IMR-90 (cell line): ENCODE data around the gene MTCL3.

Source experiments
- ATAC-seq: fragments of 200-7000 bp; cut with Tn5 transposase; 2 replicates; pipeline ENCODE4 v1.9.1; 2020; ENCODE audit warnings: low read depth, mild to moderate bottlenecking, moderate library complexity
- BruUV-seq: library from RNA; stranded (reverse); fragments of 400-500 nt; replicated peaks from 2 replicates; lab custom pipeline; 2021; lab: Mats Ljungman, UMichigan
- CTCF ChIA-PET: fragments of 300-600 bp; formaldehyde crosslinking; extraction: SDS; loops from one replicate; lab custom pipeline; 2021; ENCODE audit warnings: antibody characterized with exemption; lab: Yijun Ruan, JAX
- POLR2A ChIA-PET: fragments of 300-600 bp; sonication (Branson Sonifier 250); formaldehyde crosslinking; loops from one replicate; lab custom pipeline; 2022; ENCODE audit warnings: antibody characterized with exemption; ENCODE audit not compliant: unreplicated experiment; lab: Charles Lee
- DNase-seq: peaks from one replicate; pipeline ENCODE4 v3.0.0; 2013
- H2AFZ ChIP-seq: replicated peaks from 2 replicates; pipeline ENCODE3; 2013; ENCODE audit warnings: low read length, mild to moderate bottlenecking; ENCODE audit not compliant: poor library complexity
- H2AK5ac ChIP-seq: 2 replicates; pipeline ENCODE4 v1.6.1; 2013; ENCODE audit warnings: low read depth, low read length, inconsistent platforms
- H2AK9ac ChIP-seq: replicated peaks from 2 replicates; pipeline ENCODE3; 2013; ENCODE audit warnings: mild to moderate bottlenecking, low read depth, low read length, moderate library complexity; ENCODE audit not compliant: poor library complexity
- H2BK120ac ChIP-seq: 2 replicates; pipeline ENCODE4 v1.6.1; 2013; ENCODE audit warnings: low read depth, low read length, inconsistent platforms
- H2BK15ac ChIP-seq: 3 replicates; pipeline ENCODE4 v1.6.1; 2013; ENCODE audit warnings: low read depth, low read length, inconsistent platforms
- H2BK20ac ChIP-seq: 2 replicates; pipeline ENCODE4 v1.6.1; 2013; ENCODE audit warnings: low read depth, mild to moderate bottlenecking, inconsistent platforms, low read length, moderate library complexity
- H2BK5ac ChIP-seq: 2 replicates; pipeline ENCODE4 v1.6.1; 2013; ENCODE audit warnings: mild to moderate bottlenecking, low read depth, low read length, inconsistent platforms; ENCODE audit not compliant: poor library complexity, severe bottlenecking
- H3K14ac ChIP-seq: replicated peaks from 2 replicates; pipeline ENCODE4 v1.6.1; 2013; ENCODE audit warnings: low read depth, low read length, inconsistent platforms
- H3K18ac ChIP-seq: 2 replicates; pipeline ENCODE4 v1.6.1; 2013; ENCODE audit warnings: low read depth, low read length, control low read depth
- H3K23ac ChIP-seq: 2 replicates; pipeline ENCODE4 v1.6.1; 2013; ENCODE audit warnings: low read depth, low read length, inconsistent platforms
- H3K27ac ChIP-seq: 2 replicates; pipeline ENCODE4 v1.5.1; 2013; ENCODE audit warnings: mild to moderate bottlenecking, control low read depth, low read length; ENCODE audit not compliant: insufficient read depth
- H3K27me3 ChIP-seq: 2 replicates; pipeline ENCODE4 v1.6.1; 2013; ENCODE audit warnings: low read length; ENCODE audit not compliant: control insufficient read depth, insufficient read depth
- H3K36me3 ChIP-seq: 2 replicates; pipeline ENCODE4 v1.6.1; 2013; ENCODE audit warnings: low read length, mixed read lengths; ENCODE audit not compliant: control insufficient read depth, insufficient read depth
- H3K4ac ChIP-seq: 2 replicates; pipeline ENCODE4 v1.6.1; 2013; ENCODE audit warnings: low read depth, low read length, inconsistent platforms
- H3K4me1 ChIP-seq: 2 replicates; pipeline ENCODE4 v1.6.1; 2013; ENCODE audit warnings: low read length, mixed read lengths; ENCODE audit not compliant: control insufficient read depth, insufficient read depth
- H3K4me2 ChIP-seq: 2 replicates; pipeline ENCODE4 v1.6.1; 2013; ENCODE audit warnings: low read depth, mild to moderate bottlenecking, control low read depth, low read length, moderate library complexity
- H3K4me3 ChIP-seq: 2 replicates; pipeline ENCODE4 v1.5.1; 2013; ENCODE audit warnings: low read depth, mild to moderate bottlenecking, control low read depth, low read length, moderate library complexity; ENCODE audit not compliant: insufficient read depth
- H3K56ac ChIP-seq: 2 replicates; pipeline ENCODE4 v1.6.1; 2013; ENCODE audit warnings: low read length, inconsistent platforms; ENCODE audit not compliant: insufficient read depth; ENCODE audit errors: extremely low read depth
- H3K79me1 ChIP-seq, 2 experiments: 2 replicates each; pipeline ENCODE4 v1.6.1; 2013; ENCODE audit warnings: low read length in 2 of 2, inconsistent platforms in 1 of 2, low read depth in 1 of 2
- H3K9ac ChIP-seq: 2 replicates; pipeline ENCODE4 v1.6.1; 2013; ENCODE audit warnings: low read depth, low read length, control low read depth
- H3K9me1 ChIP-seq: 2 replicates; pipeline ENCODE4 v1.6.1; 2013; ENCODE audit warnings: low read length, inconsistent platforms; ENCODE audit not compliant: insufficient read depth
- H3K9me3 ChIP-seq: 2 replicates; pipeline ENCODE4 v1.6.1; 2013; ENCODE audit warnings: low read length; ENCODE audit not compliant: control insufficient read depth, insufficient read depth
- H4K20me1 ChIP-seq: 2 replicates; pipeline ENCODE4 v1.6.1; 2013; ENCODE audit warnings: low read length, inconsistent platforms; ENCODE audit not compliant: insufficient read depth
- H4K5ac ChIP-seq: 2 replicates; pipeline ENCODE4 v1.6.1; 2013; ENCODE audit warnings: mild to moderate bottlenecking, low read depth, low read length, control low read depth
- H4K8ac ChIP-seq, 2 experiments: 2 replicates each; pipeline ENCODE4 v1.6.1; 2013; ENCODE audit warnings: low read depth in 2 of 2, low read length in 2 of 2, control low read depth in 1 of 2, inconsistent platforms in 1 of 2
- H4K91ac ChIP-seq: 2 replicates; pipeline ENCODE4 v1.6.1; 2013; ENCODE audit warnings: low read depth, low read length, inconsistent platforms; ENCODE audit not compliant: insufficient read depth
- CHD1 ChIP-seq: IDR thresholded peaks from 2 replicates; pipeline ENCODE4 v1.6.1; 2012; ENCODE audit warnings: low read depth, low read length, improper control_type of control experiment
- FOS ChIP-seq: fragments of 150-350 bp; IDR thresholded peaks from 2 replicates; pipeline ENCODE4 v1.6.1; 2016; ENCODE audit warnings: low read depth, low read length
- MAZ ChIP-seq: IDR thresholded peaks from 2 replicates; pipeline ENCODE4 v1.6.1; 2012; ENCODE audit warnings: low read depth, mild to moderate bottlenecking, low read length, improper control_type of control experiment, moderate library complexity, borderline replicate concordance
- MXI1 ChIP-seq: IDR thresholded peaks from 2 replicates; pipeline ENCODE4 v1.6.1; 2012; ENCODE audit warnings: low read depth, mild to moderate bottlenecking, low read length, moderate library complexity, borderline replicate concordance
- RAD21 ChIP-seq: IDR thresholded peaks from 2 replicates; pipeline ENCODE4 v1.6.1; 2012; ENCODE audit warnings: low read length, improper control_type of control experiment
- RCOR1 ChIP-seq: IDR thresholded peaks from 2 replicates; pipeline ENCODE4 v1.6.1; 2012; ENCODE audit warnings: mild to moderate bottlenecking, low read length, improper control_type of control experiment; ENCODE audit not compliant: insufficient replicate concordance
- RFX5 ChIP-seq: IDR thresholded peaks from 2 replicates; pipeline ENCODE4 v1.8.0; 2012; ENCODE audit warnings: low read depth, mild to moderate bottlenecking, low read length, moderate library complexity
- SMC3 ChIP-seq: fragments of 150-350 bp; IDR thresholded peaks from 2 replicates; pipeline ENCODE4 v1.6.1; 2016; ENCODE audit warnings: low read depth, mild to moderate bottlenecking, antibody characterized with exemption, low read length, moderate library complexity
- WGBS, 2 experiments: methylation state at CpG; one replicate each; pipeline versions ENCODE4 v1.1.5 to v1.1.7; 2013; ENCODE audit warnings: missing lambda C conversion rate in 2 of 2; ENCODE audit not compliant: insufficient read length in 1 of 2; ENCODE audit errors: extremely low coverage in 2 of 2; 5-methylcytosine and 5-hydroxymethylcytosine counted together
- dilution Hi-C: fragments of 300-500 bp; cut with HindIII; formaldehyde crosslinking; loops from one replicate; pipeline ENCODE4 v1.14.3; 2018; ENCODE audit warnings: low sequenced_read_pairs; ENCODE audit not compliant: unreplicated experiment
- in situ Hi-C: fragments of 300-500 bp; cut with MboI; formaldehyde crosslinking; loops from 3 replicates; pipeline ENCODE4 v1.14.3; 2019; ENCODE audit warnings: low sequenced_read_pairs, inconsistent platforms, mixed read lengths
- intact Hi-C: fragments of 100-400 bp; cut with micrococcal nuclease; formaldehyde crosslinking; loops from 2 replicates; pipeline ENCODE4 v1.10.0; 2022
- TF ChIP-seq, protein P1 (sequence below): conservative IDR thresholded peaks from 2 replicates; pipeline ENCODE4 v1.5.1; 2012; ENCODE audit warnings: mild to moderate bottlenecking, low read depth, low read length, improper control_type of control experiment
- TF ChIP-seq, protein P2 (sequence below): fragments of 150-350 bp; IDR thresholded peaks from 2 replicates; pipeline ENCODE4 v1.6.1; 2017; ENCODE audit warnings: mild to moderate bottlenecking, antibody characterized with exemption, low read length, low read depth
- TF ChIP-seq, protein P3 (sequence below): fragments of 150-350 bp; IDR thresholded peaks from 2 replicates; pipeline ENCODE4 v1.6.1; 2016; ENCODE audit warnings: low read depth, mild to moderate bottlenecking, low read length, moderate library complexity, borderline replicate concordance

Gene MTCL3

DNA sequence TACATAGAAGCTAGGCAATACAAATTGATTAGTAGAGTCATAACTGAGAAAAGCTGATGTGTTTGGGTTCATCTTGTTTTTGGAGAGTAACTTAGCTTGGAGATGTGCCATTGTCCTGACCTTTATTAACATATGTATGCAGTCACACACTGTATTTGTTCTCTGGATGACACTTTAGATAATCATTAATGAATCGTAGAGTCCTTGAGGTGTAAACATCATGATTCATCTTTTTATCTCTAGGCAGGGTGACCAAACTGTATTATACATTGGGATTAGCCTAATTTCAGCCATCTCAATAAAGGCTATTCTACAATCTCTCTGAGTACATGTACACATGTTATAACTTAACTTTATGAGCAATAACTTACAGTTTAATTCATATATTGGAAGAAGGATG lies 3.6 kb upstream of the MTCL3 start:
- CTCF ChIA-PET: no interaction called here
- intact Hi-C loops: no loop called here
- no peak overlapping the region for H3K56ac ChIP-seq
- no peak overlapping the region for H4K5ac ChIP-seq
- no TSS peak for BruUV-seq
- H4K8ac ChIP-seq: no peak overlapping the region
- DNase-seq (no peak), ATAC-seq (no peak)
- no peak overlapping the region for H2BK20ac ChIP-seq
- H3K9ac ChIP-seq: no peak overlapping the region
- no peak overlapping the region for H3K27ac ChIP-seq
- no peak overlapping the region for H3K4ac ChIP-seq
- H3K36me3 ChIP-seq: no peaks in the 10 kb centered on the region
- WGBS, 2 experiments: no CpG with 5 or more reads among the region's 1 CpG
- TF ChIP-seq MXI1 (no peak), SMC3 (no peak), MAZ (no peak), FOS (no peak), RAD21 (no peak), RFX5 (no peak), RCOR1 (no peak), CHD1 (no peak)
- TF ChIP-seq, protein P1, sequence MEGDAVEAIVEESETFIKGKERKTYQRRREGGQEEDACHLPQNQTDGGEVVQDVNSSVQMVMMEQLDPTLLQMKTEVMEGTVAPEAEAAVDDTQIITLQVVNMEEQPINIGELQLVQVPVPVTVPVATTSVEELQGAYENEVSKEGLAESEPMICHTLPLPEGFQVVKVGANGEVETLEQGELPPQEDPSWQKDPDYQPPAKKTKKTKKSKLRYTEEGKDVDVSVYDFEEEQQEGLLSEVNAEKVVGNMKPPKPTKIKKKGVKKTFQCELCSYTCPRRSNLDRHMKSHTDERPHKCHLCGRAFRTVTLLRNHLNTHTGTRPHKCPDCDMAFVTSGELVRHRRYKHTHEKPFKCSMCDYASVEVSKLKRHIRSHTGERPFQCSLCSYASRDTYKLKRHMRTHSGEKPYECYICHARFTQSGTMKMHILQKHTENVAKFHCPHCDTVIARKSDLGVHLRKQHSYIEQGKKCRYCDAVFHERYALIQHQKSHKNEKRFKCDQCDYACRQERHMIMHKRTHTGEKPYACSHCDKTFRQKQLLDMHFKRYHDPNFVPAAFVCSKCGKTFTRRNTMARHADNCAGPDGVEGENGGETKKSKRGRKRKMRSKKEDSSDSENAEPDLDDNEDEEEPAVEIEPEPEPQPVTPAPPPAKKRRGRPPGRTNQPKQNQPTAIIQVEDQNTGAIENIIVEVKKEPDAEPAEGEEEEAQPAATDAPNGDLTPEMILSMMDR: no peak
- TF ChIP-seq, protein P2, sequence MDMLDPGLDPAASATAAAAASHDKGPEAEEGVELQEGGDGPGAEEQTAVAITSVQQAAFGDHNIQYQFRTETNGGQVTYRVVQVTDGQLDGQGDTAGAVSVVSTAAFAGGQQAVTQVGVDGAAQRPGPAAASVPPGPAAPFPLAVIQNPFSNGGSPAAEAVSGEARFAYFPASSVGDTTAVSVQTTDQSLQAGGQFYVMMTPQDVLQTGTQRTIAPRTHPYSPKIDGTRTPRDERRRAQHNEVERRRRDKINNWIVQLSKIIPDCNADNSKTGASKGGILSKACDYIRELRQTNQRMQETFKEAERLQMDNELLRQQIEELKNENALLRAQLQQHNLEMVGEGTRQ: no peak
- TF ChIP-seq, protein P3, sequence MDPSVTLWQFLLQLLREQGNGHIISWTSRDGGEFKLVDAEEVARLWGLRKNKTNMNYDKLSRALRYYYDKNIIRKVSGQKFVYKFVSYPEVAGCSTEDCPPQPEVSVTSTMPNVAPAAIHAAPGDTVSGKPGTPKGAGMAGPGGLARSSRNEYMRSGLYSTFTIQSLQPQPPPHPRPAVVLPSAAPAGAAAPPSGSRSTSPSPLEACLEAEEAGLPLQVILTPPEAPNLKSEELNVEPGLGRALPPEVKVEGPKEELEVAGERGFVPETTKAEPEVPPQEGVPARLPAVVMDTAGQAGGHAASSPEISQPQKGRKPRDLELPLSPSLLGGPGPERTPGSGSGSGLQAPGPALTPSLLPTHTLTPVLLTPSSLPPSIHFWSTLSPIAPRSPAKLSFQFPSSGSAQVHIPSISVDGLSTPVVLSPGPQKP: no peak
- no peaks in the 10 kb centered on the region for H3K79me1 ChIP-seq
- H2AK5ac ChIP-seq: no peak overlapping the region
- H3K27me3 ChIP-seq: peaks cover 3% of the 10 kb centered on the region; the same call in 1 of the 2 replicates
- no peak overlapping the region for H2BK120ac ChIP-seq
- no peak overlapping the region for H2BK5ac ChIP-seq
- H3K4me1 ChIP-seq: no peaks in the 10 kb centered on the region
- POLR2A ChIA-PET: no interaction called here
- no peak overlapping the region for H3K4me2 ChIP-seq
- no peaks in the 10 kb centered on the region for H3K9me1 ChIP-seq
- dilution Hi-C loops: no loop called here
- no peak overlapping the region for H3K18ac ChIP-seq
- H4K20me1 ChIP-seq: no peaks in the 10 kb centered on the region
- no peak overlapping the region for H3K14ac ChIP-seq
- no peak overlapping the region for H2BK15ac ChIP-seq
- H2AFZ ChIP-seq: no peak overlapping the region
- no peaks in the 10 kb centered on the region for H3K9me3 ChIP-seq
- in situ Hi-C loops: no loop called here
- H3K4me3 ChIP-seq: no peak overlapping the region
- H2AK9ac ChIP-seq: no peak overlapping the region
- no peak overlapping the region for H3K23ac ChIP-seq
- H4K91ac ChIP-seq: no peak overlapping the region
